Fibroblast of peridontal ligament (primary cell): ENCODE data around the gene BTBD19.
"Not testable (repeated sequence)": the region's sequence is repeated elsewhere in the genome, so short reads cannot be mapped to it uniquely, and the experiment has no call there.

Experiments used
- DNase-seq: peaks from one replicate; pipeline ENCODE4 v3.0.0-alpha.2; 2010; ENCODE audit errors: extremely low read depth

Gene BTBD19

GRCh38 chr1:44808938-44809917 lies 905 bp downstream of the BTBD19 start:
- peak; percentile 49 for DNase-seq

GRCh38 chr1:44810101-44810761 lies 1.9 kb downstream of the BTBD19 start:
- DNase-seq: no peak

- DNase-seq: not testable (repeated sequence)
Measured at GRCh38 chr1:44810762-44811105, 2.4 kb downstream of the BTBD19 start.

GRCh38 chr1:44811234-44811633 lies 2.9 kb downstream of the BTBD19 start:
- DNase-seq: no peak

GRCh38 chr1:44812822-44813543 lies 4.7 kb downstream of the BTBD19 start:
- no peak for DNase-seq

- not testable (repeated sequence) for DNase-seq
Measured at GRCh38 chr1:44815926-44816325, 7.6 kb downstream of the BTBD19 start.

GRCh38 chr1:44817307-44817706 lies 9.0 kb downstream of the BTBD19 start:
- DNase-seq: no peak

- DNase-seq: no peak
Measured at GRCh38 chr1:44817771-44818495, 9.6 kb downstream of the BTBD19 start.

GRCh38 chr1:44819196-44819607 lies 10.9 kb downstream of the BTBD19 start:
- peak; percentile 69 for DNase-seq

GRCh38 chr1:44819608-44820327 lies 11.4 kb downstream of the BTBD19 start:
- DNase-seq: peak; percentile 76

GRCh38 chr1:44820328-44821239 lies 12.3 kb downstream of the BTBD19 start:
- no peak for DNase-seq

- DNase-seq: no peak
Measured at GRCh38 chr1:44821240-44821715, 13.0 kb downstream of the BTBD19 start.

GRCh38 chr1:44822131-44822701 lies 13.9 kb downstream of the BTBD19 start:
- DNase-seq: no peak

GRCh38 chr1:44822981-44823451 lies 14.7 kb downstream of the BTBD19 start:
- no peak for DNase-seq

GRCh38 chr1:44824392-44824791 lies 16.1 kb downstream of the BTBD19 start:
- DNase-seq: not testable (repeated sequence)

GRCh38 chr1:44826375-44827196 lies 18.3 kb downstream of the BTBD19 start:
- DNase-seq: no peak

- DNase-seq: no peak
Measured at GRCh38 chr1:44827197-44828002, 19.1 kb downstream of the BTBD19 start.
